Breast epithelium (tissue), 4 donors: Measurements from ENCODE around the gene YTHDF2. TPM values are rescaled to one million over a fixed set of nuclear protein-coding genes. Genes with fewer than 3 reads are reported as not detected.
"Not testable (repeated sequence)": the region's sequence is repeated elsewhere in the genome, so short reads cannot be mapped to it uniquely, and the experiment has no call there.

Experiments
- DNase-seq, 2 donors: peaks; one replicate each; pipeline ENCODE4 v3.0.0-alpha.2; 2019; ENCODE audit warnings: low spot score in 2 of 2
- H3K27ac ChIP-seq, 2 donors: fragments of 200-600 bp; sonication (generic) in 1 of 2; one replicate each; pipeline ENCODE4 v1.5.1; 2016 to 2019; ENCODE audit warnings: mild to moderate bottlenecking in 1 of 2
- H3K27me3 ChIP-seq, 2 donors: fragments of 200-600 bp; sonication (generic) in 1 of 2; one replicate each; pipeline versions ENCODE4 v1.5.1 to v1.6.0; 2017 to 2019; ENCODE audit warnings: control low read depth in 1 of 2, mild to moderate bottlenecking in 1 of 2
- H3K36me3 ChIP-seq: fragments of 200-600 bp; one replicate; pipeline ENCODE4 v1.5.1; 2019
- H3K4me1 ChIP-seq, 2 donors: fragments of 200-600 bp; sonication (generic); one replicate each; pipeline ENCODE4 v1.5.1; 2016 to 2019; ENCODE audit warnings: control low read depth in 1 of 2
- H3K4me3 ChIP-seq, 3 donors: fragments of 200-600 bp; sonication (generic); 1 replicate in 2 of 3; 2 replicates in 1 of 3; pipeline ENCODE4 v1.5.1; 2016 to 2019; ENCODE audit warnings: mild to moderate bottlenecking in 3 of 3, moderate library complexity in 2 of 3
- H3K9me3 ChIP-seq, 2 donors: fragments of 200-600 bp; sonication (generic) in 1 of 2; one replicate each; pipeline ENCODE4 v1.5.1; 2016 to 2019; ENCODE audit warnings: control low read depth in 1 of 2
- CTCF ChIP-seq, 3 donors: fragments of 450-650 bp; IDR thresholded peaks; one replicate each; pipeline ENCODE4 v1.5.1; 2016 to 2017; ENCODE audit warnings: antibody characterized with exemption in 3 of 3, mild to moderate bottlenecking in 3 of 3, moderate library complexity in 3 of 3
- POLR2A ChIP-seq: fragments of 450-650 bp; IDR thresholded peaks from one replicate; pipeline ENCODE4 v1.6.1; 2016; ENCODE audit warnings: antibody characterized with exemption, mild to moderate bottlenecking, moderate library complexity
- POLR2AphosphoS5 ChIP-seq, 3 donors: sonication (generic); formaldehyde crosslinking; IDR thresholded peaks; one replicate each; pipeline ENCODE4 v1.6.1; 2017; ENCODE audit warnings: antibody characterized with exemption in 3 of 3
- intact Hi-C: fragments of 100-400 bp; cut with DNase I; formaldehyde crosslinking; loops from one replicate; pipeline ENCODE4 v1.15.1; 2023; ENCODE audit warnings: low total_unique reads
- total RNA-seq, 3 donors: library from RNA; depleted of rRNA; stranded (reverse); fragments of >200 nt; gene quantifications; one replicate each; pipeline ENCODE4 v1.1.0, GENCODE V29; 2016

YTHDF2 gene
- total RNA-seq, 3 donors from 2014 or later, result 43.5 to 74.1 (median 66.5) TPM

DNA sequence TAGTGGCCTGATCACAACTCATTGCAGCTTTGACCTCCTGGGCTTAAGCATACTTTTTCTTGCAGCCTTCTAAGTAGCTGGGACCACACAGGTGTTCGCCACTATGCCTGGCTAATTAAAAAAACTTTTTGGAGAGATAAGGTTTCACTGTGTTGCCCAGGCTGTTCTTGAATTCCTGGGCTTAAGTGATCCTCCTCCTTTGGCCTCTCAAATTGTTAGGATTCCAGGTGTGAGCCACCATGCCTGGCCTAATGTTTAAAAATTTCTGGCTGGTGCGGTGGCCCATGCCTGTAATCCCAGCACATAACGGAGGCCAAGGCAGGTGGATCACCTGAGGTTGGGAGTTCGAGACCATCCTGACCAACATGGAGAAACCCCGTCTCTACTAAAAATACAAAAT is 24.4 kb downstream of the YTHDF2 start:
- intact Hi-C loops, result no loop called here
- no peak overlapping the region for H3K27ac ChIP-seq
- TF ChIP-seq POLR2A, result no peak
- H3K4me3 ChIP-seq, result no peak overlapping the region
- H3K4me1 ChIP-seq, result peaks cover 3 to 8% of the 10 kb centered on the region in 2 donors
- no peaks in the 10 kb centered on the region for H3K9me3 ChIP-seq
- no peak for DNase-seq
- no peaks in the 10 kb centered on the region for H3K27me3 ChIP-seq
- H3K36me3 ChIP-seq, result no peaks in the 10 kb centered on the region

- Histone ChIP-seq H3K27me3 (no peaks in the 10 kb centered on the region), H3K27ac (no peak overlapping the region), H3K9me3 (no peaks in the 10 kb centered on the region), H3K36me3 (no peaks in the 10 kb centered on the region), H3K4me3 (no peak overlapping the region), H3K4me1 (no peaks in the 10 kb centered on the region)
- intact Hi-C loops, result no loop called here
- DNase-seq, result no peak
- TF ChIP-seq POLR2A, result no peak
- no peak for TF ChIP-seq CTCF (IDR thresholded peaks at IDR 0.05)
- TF ChIP-seq POLR2AphosphoS5 (IDR thresholded peaks at IDR 0.05), result no peak
Observed at GRCh38 chr1:28766532-28767183, 29.9 kb downstream of the YTHDF2 start.

- H3K36me3 ChIP-seq, result no peaks in the 10 kb centered on the region
- no peaks in the 10 kb centered on the region for H3K4me1 ChIP-seq
- H3K4me3 ChIP-seq, result no peak overlapping the region
- intact Hi-C loops, result loop anchor here (10.0 kb wide), 1 partner anchor 434 kb away; no protein-coding TSS in a partner anchor
- H3K27me3 ChIP-seq, result no peaks in the 10 kb centered on the region
- TF ChIP-seq POLR2AphosphoS5 (IDR thresholded peaks at IDR 0.05) (no peak), POLR2A (no peak), CTCF (IDR thresholded peaks at IDR 0.05) (no peak)
- no peak for DNase-seq
- H3K27ac ChIP-seq, result no peak overlapping the region
- H3K9me3 ChIP-seq, result no peaks in the 10 kb centered on the region
Observed at GRCh38 chr1:28770601-28771165, 33.9 kb downstream of the YTHDF2 start.

DNA sequence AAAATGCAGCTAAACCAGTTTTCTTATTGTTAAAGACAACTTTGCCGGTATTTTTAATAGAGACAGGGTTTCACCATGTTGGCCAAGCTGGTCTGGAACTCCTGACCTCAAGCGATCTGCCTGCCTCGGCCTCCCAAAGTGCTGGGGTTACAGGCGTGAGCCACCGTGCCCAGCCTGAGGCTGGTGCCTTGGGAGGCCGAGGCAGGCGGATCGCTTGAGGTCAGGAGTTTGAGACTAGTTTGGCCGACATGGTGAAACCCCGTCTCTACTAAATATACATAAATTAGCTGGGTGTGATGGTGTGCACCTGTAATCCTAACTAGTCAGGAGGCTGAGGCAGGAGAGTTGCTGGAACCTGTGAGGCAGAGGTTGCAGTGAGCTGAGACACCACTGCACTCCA is 35.2 kb downstream of the YTHDF2 start:
- not testable (repeated sequence) for H3K4me3 ChIP-seq, H3K9me3 ChIP-seq, H3K27ac ChIP-seq, DNase-seq, H3K4me1 ChIP-seq, H3K36me3 ChIP-seq, H3K27me3 ChIP-seq
- intact Hi-C loops, result loop anchor here (10.0 kb wide), 1 partner anchor 433 kb away; no protein-coding TSS in a partner anchor

- Histone ChIP-seq H3K4me3 (no peak overlapping the region), H3K9me3 (no peaks in the 10 kb centered on the region), H3K36me3 (no peaks in the 10 kb centered on the region), H3K4me1 (no peaks in the 10 kb centered on the region), H3K27me3 (no peaks in the 10 kb centered on the region), H3K27ac (no peak overlapping the region)
- no peak for DNase-seq
- intact Hi-C loops, result loop anchor here (10.0 kb wide), 1 partner anchor 432 kb away; no protein-coding TSS in a partner anchor
- TF ChIP-seq POLR2AphosphoS5 (IDR thresholded peaks at IDR 0.05) (no peak), POLR2A (no peak), CTCF (IDR thresholded peaks at IDR 0.05) (no peak)
Observed at GRCh38 chr1:28773105-28773504, 36.4 kb downstream of the YTHDF2 start.

GRCh38 chr1:28775121-28775942 is 38.6 kb downstream of the YTHDF2 start:
- intact Hi-C loops, result loop anchor here (10.0 kb wide), 1 partner anchor 429 kb away; no protein-coding TSS in a partner anchor
- peak; percentile 70 to 77 for DNase-seq
- Histone ChIP-seq H3K27ac (peak overlapping the region; percentile 86 to 87), H3K9me3 (no peaks in the 10 kb centered on the region), H3K4me3 (peak overlapping the region; percentile 39 to 68 (median 57)), H3K36me3 (no peaks in the 10 kb centered on the region), H3K27me3 (no peaks in the 10 kb centered on the region), H3K4me1 (no peaks in the 10 kb centered on the region)
- TF ChIP-seq POLR2A, result no peak
- TF ChIP-seq POLR2AphosphoS5 (IDR thresholded peaks at IDR 0.05), result peak in 1 of 3 donors; percentile 15
- no peak for TF ChIP-seq CTCF (IDR thresholded peaks at IDR 0.05)
